ENCODE data around the gene HACD2.

HACD2 gene

DNA sequence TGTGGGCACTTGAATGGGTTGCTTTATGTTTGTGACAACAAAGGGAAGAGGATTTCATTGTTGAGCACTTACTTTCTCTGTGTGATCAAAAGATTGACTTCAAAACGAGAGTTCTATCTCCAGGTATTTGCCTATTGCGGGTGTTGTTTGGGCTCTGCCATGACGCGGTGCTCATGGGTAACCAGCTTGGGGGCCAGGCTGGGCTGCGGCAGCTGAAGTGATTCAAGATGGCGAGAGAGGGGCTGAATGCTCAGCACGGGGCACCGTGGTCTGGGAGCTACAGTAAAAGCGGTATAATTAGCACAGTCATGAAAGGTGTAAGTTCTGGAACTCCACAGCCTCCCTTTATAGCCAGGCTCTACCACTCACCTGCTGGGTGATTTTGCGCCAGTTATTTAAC lies 105.0 kb downstream of the HACD2 start:
- DNase-seq, result no peak

DNA sequence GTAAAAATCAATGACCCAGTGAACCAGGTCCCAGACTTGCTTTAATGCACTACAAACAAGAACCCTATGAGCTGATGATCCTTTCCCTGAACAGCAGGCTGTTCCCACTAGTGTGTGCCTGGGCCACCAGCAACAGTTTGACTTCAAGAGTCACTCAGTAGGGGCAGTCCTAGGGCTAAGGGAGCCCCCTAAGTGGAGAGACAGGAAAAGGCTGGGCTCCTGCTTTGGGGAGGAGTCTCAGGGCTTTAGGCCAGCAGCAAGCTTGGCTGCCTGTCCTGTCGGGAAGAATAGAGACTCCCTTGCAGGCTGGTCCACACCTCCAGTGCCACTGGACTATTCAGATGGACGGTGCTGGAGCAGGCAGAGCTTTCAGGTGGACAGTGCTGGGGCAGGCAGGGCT lies 106.5 kb downstream of the HACD2 start:
- DNase-seq, result no peak

DNA sequence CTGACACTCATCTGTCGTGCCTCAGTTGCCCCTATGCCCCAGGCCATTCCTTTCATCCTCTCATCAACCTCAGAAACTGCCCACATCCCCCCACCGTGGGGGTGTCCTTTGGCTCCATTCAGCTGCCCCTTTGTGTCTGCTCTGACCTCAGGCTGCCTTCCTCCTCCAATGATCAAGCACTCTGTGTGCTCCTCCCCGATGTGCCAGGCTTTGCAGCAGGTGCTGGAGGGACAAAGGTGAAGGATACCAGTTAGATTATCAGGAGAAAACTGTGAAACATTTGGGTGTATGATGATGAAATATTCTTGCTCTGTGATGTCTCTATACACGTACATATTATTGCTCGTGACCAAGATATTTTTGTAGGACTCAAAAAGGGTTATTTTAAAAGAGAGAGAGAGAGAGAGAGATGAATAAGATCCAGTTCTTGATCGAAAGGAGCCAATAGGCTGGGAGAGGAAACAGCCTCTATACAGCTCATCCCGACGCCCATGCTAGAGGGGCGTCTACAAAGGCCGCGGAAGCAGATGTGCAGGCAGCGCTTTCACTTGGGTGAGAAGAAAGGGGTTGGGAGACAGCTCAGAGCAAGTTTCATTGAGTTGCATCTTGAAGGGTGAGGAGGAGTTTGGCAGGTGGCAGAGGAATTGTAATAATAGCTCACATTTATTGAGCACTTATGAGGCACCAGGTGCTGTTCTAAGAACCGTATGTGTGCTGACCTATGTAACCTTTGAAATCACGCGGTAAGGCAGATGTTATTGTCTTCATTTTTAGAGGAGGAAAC lies 107.7 kb downstream of the HACD2 start:
- DNase-seq, result peak; percentile 27

DNA sequence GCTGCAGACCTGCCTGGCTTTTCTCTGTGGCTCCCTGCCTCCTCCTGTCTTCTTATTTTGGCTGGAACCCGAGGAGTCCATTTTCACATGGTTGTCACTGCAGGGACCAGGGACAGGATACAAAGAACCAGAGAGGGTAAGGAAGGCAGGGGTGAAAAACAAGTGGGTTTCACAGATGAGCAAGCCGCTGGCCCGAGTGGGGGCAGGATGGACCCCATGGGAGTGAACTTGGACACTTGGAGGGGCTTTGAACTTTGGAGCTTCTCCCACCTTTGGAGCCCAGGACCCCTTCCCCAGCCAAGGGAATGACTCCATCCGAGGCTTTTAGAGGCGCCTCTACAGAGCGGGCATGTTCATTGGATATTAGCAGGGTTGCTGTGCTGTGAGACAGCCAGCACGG lies 109.1 kb downstream of the HACD2 start:
- DNase-seq, result no peak

DNA sequence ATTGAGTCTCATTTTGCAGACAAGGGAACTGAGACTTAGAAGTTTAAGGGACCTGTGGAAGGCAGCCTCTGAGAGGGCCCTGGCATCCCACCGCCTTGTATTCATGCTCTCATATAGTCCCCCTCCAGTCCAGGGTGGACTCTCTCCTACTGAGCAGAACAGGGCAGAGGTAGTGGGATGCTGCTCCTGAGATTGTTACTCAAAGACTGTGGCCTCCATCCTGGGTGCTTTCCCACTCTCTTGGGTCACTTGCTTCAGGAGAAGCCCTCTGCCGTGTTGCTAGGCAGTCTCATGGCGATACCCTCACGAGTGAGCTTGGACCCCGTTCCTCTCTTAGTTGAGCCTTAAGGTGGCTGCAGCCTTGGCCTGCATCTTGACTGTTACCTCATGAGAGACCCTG lies 113.7 kb downstream of the HACD2 start:
- no peak for DNase-seq

DNA sequence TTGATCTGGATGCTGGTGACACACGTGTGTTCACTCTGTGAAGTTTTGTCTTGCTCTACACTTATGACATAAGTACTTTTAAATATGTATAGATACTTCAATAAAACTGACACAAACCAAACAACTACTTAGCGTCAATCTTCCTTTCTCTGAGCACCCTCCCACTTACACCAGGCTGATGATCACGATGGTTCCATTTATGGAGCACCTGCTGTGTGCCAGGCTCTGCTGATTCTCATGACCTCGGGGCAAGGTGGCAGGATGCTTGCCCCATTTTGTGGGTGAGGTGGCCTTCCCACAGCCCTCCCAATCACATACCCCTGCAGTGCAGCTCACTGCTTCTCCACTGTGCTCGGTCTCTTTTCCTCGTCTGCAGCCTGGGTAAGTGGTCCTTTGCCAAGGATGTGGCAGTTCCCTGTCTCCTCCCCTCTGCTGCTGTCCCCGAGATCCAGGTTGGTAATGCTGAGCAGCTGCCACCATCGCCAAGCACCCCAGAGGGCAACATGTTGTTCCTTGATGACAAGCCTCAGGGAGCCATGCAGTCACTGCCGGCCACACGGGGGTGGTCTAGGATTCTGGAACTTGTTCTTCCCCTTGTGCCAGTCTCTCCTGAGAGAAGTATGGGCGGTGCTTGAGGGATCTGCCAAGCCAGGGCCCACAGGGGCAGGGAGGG lies 115.4 kb downstream of the HACD2 start:
- DNase-seq, result no peak

DNA sequence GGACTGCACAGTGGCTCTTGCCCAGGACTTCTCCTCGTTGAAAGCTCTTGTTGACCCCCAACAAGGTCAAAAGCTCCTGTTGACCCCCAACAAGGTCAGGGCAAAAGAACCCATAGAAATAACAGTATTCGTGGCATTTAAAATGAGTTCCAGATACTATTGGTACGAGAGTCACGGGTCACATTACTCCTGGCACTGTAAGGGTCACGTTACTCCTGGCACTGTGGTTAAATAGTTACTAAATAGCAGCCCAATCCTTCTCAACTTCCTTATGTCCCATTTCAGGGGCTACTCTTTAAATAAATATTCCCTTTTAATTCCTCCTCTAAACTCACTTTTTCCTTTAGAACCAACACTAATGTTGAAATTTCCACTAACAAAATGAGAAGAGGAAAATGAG lies 117.8 kb downstream of the HACD2 start:
- DNase-seq, result no peak

DNA sequence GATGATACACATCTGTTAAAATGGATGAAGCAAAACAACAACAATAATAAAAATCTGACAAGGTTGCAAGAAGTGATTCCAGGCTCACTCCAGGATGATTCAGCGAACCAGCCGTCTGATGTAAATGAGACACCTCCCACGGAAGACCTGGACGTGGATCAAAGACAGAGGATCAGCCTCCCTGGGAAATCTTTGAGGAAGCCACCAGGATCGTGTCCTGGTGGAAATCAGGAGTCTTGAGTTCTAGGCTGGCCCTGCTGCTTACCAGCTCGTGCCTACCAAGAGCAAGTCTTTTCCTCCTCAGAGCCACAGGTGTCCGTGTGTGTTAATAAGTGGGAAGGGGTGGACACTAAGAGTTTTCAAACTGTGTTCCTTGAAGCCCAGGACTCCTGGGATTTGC lies 120.6 kb downstream of the HACD2 start:
- DNase-seq, result no peak

DNA sequence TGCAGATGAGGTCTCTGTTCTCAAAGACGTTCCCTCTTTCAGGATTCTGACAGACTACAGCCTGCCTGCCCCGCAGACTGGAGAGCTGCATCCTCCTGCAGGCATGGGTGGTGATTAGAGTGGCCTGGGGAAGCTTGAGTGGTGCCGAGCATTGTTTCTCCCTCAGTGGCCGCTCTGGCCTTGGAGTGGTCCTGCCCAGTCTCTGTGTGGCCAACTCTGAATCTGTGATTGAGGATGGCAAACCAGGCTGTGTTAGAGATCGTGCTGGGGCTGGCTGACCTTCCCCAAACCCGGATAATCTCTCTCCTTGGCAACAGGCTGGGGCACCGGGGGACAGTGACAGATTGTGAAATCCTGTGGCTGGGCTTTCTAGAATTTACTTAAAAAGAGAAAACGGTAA lies 125.0 kb downstream of the HACD2 start:
- no peak for DNase-seq

DNA sequence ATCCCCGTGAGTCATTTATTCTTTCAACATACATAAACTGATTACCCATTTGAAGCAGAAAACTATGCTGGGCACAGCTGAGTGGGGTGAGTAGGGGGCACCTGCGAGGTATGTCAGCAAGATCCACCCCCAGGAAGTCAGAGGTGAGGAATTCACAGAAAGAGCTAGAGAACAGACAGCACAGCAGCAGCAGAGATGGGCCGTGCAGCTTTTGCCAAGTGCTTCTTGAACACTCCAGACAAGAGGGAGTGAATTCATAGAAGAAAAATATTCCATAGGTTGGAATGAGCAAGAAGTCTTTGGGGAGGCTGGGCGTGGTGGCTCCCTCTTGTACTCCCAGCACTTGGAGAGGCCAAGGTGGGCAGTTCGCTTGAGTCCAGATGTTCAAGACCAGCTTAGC lies 126.6 kb downstream of the HACD2 start:
- no peak for DNase-seq

DNA sequence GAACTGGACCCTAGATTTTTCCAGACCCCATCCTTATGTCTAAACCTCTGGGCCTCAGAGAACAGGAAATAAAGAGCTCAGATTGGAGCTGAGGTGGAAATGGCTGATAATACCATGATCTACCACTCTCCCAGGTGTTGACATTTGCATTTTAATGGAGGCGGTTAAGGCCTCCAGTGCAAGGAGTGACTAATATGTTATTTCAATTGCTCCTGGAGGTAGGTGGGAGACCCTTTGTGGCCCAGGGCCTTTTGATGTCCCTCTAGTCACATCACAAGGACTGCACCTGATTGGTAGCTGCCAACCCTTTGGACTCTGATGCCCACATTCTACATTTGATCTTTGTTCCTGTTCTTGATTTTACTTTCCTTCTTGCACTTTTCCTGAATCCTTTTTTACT lies 127.0 kb downstream of the HACD2 start:
- DNase-seq, result no peak

DNA sequence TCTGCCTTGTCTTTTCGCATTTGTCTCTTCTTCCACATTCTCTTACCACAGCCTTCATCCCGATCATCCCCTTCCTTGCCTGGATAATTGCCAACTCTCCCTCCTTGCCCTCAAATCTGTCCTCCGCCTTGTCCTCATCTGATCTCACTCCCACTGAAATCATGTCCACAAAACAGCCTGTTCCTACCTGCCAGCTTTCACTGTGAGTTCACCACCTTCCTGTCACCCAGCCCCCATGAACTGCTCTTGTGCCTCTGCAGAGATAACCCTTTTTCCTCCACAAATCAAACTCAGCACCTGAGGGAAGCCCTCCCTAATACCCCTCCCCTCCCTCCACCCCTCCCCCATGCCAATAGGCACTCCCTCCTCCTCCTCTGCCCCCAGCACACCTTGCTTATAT lies 131.2 kb downstream of the HACD2 start:
- DNase-seq, result peak; percentile 45

DNA sequence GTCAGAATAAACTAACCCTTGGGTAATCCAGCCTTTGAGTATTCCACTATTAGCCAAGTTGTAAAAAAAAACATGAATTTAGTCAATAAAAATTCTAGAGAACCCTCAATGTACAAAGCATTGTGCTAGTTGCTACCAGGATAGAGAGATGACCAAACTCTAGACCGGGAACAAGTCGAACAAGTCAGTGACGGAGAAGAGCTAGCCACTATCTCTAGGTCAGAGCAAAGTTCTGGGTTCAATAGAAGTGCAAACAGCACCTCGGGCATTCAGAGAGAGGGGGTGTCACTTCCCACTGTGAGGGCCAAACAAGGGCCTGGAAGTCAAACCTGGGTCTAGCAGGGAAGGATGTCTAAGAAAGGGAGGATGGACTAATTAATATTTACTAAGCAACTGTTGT lies 133.7 kb downstream of the HACD2 start:
- no peak for DNase-seq

DNA sequence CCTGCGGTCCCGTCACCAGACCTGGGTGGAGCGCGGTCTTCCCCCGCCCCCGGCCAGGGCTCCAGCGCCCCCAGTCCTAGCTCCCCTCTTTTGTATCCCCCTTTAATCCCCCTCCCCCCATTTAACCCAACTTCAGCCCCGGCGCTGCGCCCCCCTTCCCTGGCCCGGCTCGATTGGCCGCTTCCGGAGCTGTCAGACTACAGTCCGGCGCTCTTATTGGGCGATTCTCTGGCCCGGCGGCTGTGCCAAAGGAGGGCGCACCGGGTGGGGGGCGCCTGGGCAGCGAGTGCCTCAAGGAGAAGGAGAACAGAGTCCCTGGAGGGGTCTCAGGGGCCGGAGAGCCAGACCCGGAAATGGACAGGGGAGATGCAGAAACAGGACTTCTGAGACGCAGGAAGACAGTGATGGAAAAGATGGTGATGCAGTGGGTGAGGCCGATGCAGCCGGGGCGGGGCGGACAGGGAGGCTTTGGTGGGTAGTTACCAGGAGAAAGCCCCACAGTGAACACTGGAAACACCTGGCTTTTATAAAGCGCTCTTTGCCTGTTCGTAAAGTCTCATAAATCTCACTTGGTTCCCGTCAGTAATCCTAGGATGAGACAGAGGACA lies 134.8 kb downstream of the HACD2 start:
- peak; percentile 21 for DNase-seq

DNA sequence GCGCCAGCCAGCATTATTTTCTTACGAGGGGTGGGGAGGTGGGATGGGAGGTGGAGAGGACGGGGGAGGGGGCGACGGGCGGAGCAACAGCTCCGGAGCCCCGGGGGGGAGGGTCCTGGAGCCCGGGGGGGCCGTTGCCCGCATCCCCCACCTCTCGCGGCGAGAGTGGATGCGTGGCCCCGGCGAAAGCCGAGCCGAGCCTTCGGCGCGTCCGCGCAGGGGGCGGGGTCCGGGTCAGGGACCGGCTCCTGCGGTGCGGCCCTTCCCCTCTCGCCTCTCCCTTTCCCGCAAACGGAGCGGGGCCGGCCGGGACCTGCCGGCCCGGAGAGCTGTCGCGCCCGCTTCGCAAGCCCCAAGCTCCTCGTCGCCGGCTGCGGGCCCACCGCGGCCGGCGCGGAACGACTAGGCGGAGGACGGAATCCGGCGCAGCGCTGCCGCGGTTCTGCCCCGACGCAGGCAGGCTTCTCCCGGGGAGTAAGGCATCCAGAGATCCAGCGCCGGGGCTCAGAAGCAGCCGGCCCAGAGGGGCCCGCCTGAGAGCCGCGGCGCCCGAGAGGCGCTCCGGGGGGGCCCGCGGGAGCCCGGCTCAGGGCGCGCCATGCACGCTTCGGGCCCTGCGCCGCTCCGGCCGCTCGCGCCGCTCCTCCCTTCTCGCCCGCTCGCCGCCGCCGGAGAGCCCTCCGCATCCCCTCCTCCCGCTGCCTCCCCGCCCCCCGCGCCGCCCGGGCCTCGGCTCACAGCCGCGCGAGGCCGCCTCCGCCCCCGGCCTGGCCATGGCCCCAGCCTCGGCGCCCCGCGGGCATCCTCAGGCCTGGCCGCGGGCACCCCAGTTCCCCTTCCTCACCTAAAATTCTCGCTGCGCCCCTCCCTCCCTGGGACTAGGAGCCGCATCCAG lies 135.5 kb downstream of the HACD2 start:
- peak; percentile 44 for DNase-seq

DNA sequence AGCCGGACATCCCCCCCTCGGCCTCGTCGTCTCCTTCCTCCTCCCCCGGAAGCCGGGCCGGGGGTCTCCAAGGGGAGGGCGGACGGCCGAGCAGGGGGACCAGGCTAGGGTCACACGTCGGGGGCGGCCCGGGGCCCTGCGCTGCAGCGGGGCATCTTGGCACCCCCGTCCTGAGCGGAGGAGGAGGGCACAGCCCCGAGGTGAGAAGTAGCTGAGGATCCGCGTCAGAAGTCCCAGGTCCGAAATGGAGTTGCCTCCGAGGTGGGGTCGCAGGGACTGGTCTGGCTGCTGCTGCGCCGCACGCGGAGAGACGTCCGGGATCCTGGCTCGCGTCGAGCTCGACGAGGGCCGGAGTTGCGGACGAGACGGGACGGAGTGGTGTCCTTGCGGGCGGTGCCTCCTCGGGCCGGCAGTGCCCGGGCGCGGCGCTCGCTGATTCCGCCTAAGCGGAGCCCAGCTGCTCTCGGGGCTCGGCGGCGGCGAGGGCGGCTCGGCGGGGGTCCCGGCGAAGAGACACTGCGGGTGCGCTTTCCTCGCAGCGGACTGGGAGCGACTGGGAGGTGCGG lies 136.2 kb downstream of the HACD2 start, which contains the start of gene ADCY5:
Gene ADCY5 (minus strand): TSS at position 555 of the 566 bp plus-strand sequence. CDS start 545 bp downstream, at position 10.
- peak; percentile 35 for DNase-seq

DNA sequence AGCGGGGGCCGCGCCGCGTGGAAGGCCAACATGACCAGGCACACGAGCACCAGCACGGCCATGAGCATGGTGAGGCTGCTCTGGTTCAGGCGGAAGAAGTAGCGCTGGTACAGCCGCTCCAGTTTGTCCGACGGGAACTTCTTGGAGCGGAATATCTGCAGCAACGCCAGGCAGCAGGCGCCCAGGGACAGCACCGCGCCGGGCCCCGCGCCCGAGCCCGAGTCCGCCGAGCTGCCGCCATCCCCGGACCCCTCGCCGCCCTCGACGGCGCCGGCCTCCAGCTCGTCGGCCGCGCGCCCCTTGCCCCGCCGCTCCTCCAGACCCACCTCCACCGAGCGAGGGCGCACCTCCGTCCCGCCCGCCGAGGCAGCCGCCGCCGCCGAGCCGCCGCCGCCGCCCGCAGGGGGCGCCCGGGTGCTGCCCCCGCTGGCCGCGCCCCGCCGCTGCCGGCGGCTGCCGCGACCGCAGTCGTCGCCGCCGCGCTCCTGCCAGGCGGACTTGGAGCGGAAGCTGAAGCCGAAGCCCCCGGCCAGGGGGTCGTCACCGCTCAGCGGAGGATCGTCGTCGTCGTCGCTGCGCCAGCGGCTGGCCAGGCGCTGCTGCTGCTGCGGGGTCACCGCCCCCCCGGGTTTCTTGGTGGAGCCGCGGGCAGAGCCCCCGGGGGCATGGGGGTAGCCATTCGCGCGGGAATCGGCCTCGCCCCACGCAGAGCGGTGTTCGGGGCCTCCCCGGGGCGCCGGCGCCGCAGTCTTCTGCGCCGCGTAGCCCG lies 136.9 kb downstream of the HACD2 start:
- DNase-seq, result peak; percentile 60

DNA sequence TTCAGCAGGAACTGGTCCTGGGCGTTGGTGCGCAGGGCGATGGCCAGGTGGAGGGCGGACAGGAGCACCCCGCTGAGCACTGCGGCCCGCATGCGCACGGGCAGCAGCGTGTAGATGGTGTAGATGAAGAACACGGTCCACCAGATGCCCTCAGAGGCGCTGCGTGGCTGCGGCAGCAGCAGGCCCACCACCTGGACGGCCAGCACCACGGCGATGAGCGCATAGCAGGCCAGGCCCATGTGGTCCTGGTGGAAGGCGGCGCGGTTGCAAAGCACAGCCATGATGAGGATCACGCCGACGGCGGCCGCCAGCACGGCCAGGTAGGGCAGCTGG lies 137.5 kb downstream of the HACD2 start:
- DNase-seq, result no peak

DNA sequence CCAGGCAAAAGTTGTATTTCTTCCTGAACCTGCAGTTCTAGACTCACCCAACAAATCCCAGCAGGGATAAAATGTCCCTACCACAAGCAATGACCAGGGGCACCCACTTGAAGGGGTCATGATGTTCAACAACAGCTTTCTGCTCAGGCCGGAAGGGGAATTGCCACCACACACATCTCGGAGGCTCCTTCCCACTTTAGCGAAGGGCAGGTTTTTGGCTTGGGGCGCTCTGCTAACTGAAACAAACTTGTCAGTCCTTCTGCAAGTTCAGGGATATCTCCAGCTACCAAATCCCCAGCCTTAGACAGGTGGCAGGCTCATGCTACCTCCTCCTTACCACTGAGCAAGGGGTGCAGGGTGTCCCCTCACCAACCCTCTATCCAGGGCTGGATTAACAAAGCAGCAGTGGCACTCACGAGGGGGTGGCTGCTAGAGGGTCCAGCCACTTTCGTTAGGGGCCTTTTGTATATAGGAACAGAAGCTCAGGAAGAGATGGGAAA lies 138.2 kb downstream of the HACD2 start:
- DNase-seq, result no peak

DNA sequence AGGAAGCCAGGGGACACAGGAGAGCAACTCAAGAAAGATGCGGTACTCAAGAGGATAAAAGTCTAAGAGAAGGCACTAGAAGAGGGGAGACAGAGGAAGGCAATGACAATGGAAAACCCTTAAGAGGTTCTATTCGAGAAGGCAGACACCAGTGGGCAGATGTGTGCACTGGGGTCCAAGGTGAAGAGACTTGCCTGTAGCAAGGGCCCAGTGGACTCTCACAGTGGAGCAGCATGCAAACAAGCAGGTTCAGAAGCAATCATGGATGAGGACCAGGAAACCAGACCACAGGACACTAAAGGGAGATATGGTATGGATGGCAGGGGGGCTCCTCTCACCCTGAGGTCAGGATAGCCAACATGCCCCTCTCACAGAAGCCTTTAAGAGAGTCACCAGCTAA lies 138.6 kb downstream of the HACD2 start:
- DNase-seq, result no peak

DNA sequence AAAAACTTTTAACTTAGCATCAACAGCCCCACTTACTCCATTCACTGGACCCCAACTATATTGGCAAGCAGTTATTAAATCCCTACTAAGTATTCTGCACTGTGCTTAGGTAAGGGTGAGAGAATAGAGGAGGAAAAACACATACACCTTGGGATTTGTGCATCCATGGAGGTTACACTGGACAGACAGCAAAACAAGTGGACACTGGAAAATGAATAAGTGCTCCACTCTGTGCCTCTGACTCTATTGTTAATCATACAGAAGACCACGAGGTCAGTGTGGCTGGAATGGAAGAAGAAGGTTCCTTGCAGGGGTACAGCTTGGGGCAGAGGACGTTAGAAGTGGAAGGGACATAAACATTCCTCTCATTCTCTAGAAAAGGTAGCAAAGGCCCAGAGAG lies 139.2 kb downstream of the HACD2 start:
- DNase-seq, result no peak

DNA sequence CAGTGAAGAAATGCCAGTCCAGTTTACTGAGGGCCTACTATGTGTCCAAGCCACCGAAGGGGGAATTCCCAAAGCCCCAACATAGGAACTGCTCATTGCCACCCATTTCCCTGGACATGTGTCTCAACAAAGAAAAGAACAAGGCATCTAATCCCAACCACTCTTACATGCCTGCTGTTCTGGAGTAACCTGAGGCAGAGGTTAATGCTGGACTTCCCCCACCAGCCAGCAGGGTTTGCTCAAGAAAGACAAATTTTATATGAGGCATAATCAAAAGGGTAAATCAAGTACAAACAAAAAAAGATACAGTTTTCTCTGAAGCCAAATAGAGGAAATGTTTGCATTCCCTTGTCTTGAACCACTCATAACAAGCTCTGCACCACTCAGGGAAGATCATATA lies 140.1 kb downstream of the HACD2 start:
- DNase-seq, result no peak

All from NCI-H69 (cell line).